Dendritic cell treated with granulocyte-macrophage colony-stimulating factor and Interleukin-4, amounts not matched to agents 40 ng/mL and 50 ng/mL, for 4 days (primary cell): ENCODE results near the gene CAMKK1.

Source experiments
- H3K27ac Mint-ChIP-seq: one replicate; pipeline ENCODE4 v1.8.0; 2022; ENCODE audit warnings: mild to moderate bottlenecking, mixed read lengths
- H3K27me3 Mint-ChIP-seq: one replicate; pipeline ENCODE4 v1.8.0; 2022; ENCODE audit warnings: mild to moderate bottlenecking, mixed read lengths
- H3K36me3 Mint-ChIP-seq: one replicate; pipeline ENCODE4 v1.8.0; 2022; ENCODE audit warnings: low read depth, mixed read lengths
- H3K4me1 Mint-ChIP-seq: one replicate; pipeline ENCODE4 v1.8.0; 2022; ENCODE audit warnings: low read depth, mixed read lengths
- H3K4me3 Mint-ChIP-seq: one replicate; pipeline ENCODE4 v1.8.0; 2022; ENCODE audit warnings: mild to moderate bottlenecking, moderate library complexity, mixed read lengths
- H3K9me3 Mint-ChIP-seq: one replicate; pipeline ENCODE4 v1.8.0; 2022; ENCODE audit warnings: mixed read lengths
- intact Hi-C: fragments of 100-400 bp; cut with micrococcal nuclease; formaldehyde crosslinking; loops from one replicate; pipeline ENCODE4 v1.15.0; 2022

CAMKK1 gene

GRCh38 chr17:3827124-3827773, 65.6 kb downstream of the CAMKK1 start:
- intact Hi-C loops: loop anchor here (1.0 kb wide), 1 partner anchor 90 kb away; no protein-coding TSS in a partner anchor
- Mint-ChIP-seq H3K27me3 (no peaks in the 10 kb centered on the region), H3K27ac (no peak overlapping the region), H3K4me1 (no peaks in the 10 kb centered on the region), H3K36me3 (peaks cover 72% of the 10 kb centered on the region), H3K4me3 (no peak overlapping the region), H3K9me3 (no peaks in the 10 kb centered on the region)

- Mint-ChIP-seq H3K4me1 (no peaks in the 10 kb centered on the region), H3K4me3 (no peak overlapping the region), H3K9me3 (no peaks in the 10 kb centered on the region), H3K27ac (no peak overlapping the region), H3K36me3 (peaks cover 83% of the 10 kb centered on the region), H3K27me3 (no peaks in the 10 kb centered on the region)
- intact Hi-C loops: no loop called here
Observed at GRCh38 chr17:3826191-3826590, 66.7 kb downstream of the CAMKK1 start.

- H3K27me3 Mint-ChIP-seq: no peaks in the 10 kb centered on the region
- no peak overlapping the region for H3K27ac Mint-ChIP-seq
- H3K4me3 Mint-ChIP-seq: no peak overlapping the region
- no peaks in the 10 kb centered on the region for H3K9me3 Mint-ChIP-seq
- H3K4me1 Mint-ChIP-seq: no peaks in the 10 kb centered on the region
- H3K36me3 Mint-ChIP-seq: peaks cover 93% of the 10 kb centered on the region
- intact Hi-C loops: no loop called here
Observed at GRCh38 chr17:3821101-3821500, 71.8 kb downstream of the CAMKK1 start.

- peaks cover 95% of the 10 kb centered on the region for H3K36me3 Mint-ChIP-seq
Observed at GRCh38 chr17:3818786-3819185, 74.1 kb downstream of the CAMKK1 start.

DNA sequence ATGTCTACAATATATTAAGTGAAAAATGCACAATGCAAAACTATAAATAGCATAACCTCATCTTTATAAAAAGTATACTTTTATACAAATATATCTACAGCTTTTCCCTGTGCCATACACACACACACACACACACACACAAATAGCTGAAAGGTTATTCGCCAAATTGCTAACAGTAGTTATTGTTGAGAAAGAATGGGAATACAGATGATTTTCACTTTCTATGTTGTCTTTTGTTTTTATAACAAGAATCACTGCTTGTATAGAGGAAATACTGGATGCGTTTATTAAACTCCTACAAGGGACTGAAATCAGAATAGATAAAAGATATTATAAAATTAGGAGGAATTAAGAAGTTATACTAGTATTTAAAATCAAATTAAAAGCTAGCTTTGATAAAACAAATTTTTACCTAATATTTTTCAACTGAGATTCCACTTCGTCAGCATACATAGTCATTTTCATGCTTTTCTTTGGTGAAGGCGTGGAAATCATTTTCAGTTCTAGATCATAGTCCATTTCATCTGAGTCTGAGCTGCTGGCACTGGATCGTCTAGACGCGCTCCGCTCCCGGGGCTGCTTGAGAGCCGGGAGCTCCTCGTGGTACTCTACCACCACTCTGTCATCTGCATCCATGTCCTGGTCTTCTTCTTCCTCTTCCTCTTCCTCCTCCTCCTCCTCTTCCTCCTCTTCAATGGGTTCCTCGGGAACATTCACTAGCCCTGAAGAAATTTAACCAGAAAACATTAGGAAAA, 74.8 kb downstream of the CAMKK1 start:
- Mint-ChIP-seq H3K27ac (no peak overlapping the region), H3K27me3 (no peaks in the 10 kb centered on the region), H3K4me3 (no peak overlapping the region), H3K36me3 (peaks cover 96% of the 10 kb centered on the region), H3K4me1 (no peaks in the 10 kb centered on the region), H3K9me3 (no peaks in the 10 kb centered on the region)
- intact Hi-C loops: no loop called here

More at GRCh38 chr17:3818786-3819185, 74.1 kb downstream of the CAMKK1 start:
- H3K4me3 Mint-ChIP-seq: no peak overlapping the region
- no peaks in the 10 kb centered on the region for H3K27me3 Mint-ChIP-seq
- H3K4me1 Mint-ChIP-seq: no peaks in the 10 kb centered on the region
- intact Hi-C loops: no loop called here
- H3K27ac Mint-ChIP-seq: no peak overlapping the region
- H3K9me3 Mint-ChIP-seq: no peaks in the 10 kb centered on the region

DNA sequence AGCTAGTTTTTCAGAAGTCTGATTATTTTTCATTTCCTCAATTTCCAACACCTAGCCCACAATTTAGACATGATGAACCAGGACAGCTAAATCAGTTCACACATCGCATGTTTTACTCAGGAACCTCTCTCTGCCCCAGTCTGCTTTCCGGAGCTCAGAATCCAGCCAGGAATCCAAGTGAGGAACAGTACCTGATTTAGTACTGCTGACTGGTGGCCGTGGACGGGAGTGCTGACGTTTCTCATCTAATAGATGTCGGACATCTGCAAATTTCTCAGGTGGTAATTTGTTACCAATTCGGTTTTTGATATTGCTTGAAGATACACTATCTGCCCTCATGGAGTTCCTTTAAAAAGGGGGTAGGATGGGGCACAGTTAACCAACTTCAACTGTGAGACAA, 76.9 kb downstream of the CAMKK1 start:
- Mint-ChIP-seq H3K4me1 (no peaks in the 10 kb centered on the region), H3K4me3 (no peak overlapping the region), H3K36me3 (peaks cover 96% of the 10 kb centered on the region), H3K9me3 (no peaks in the 10 kb centered on the region), H3K27me3 (no peaks in the 10 kb centered on the region), H3K27ac (no peak overlapping the region)
- intact Hi-C loops: no loop called here

DNA sequence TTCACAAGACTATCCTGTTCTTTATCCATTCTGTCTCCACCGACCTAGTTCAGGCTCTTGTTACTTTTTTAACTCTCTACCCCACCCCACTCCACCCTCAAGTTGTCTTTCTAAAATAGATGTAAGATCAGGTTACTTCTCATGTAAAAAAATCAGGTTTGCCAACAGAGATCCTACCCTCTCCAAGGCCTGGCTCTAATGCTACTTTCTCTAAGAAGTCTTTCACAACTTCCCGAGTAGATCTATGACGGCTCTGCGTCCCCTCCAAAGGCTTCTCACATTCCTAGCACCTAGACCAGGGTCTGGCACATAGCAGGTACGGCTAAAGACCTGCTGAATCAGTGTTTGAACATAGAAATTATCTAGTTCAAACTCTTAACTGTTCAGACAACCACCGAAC, 77.7 kb downstream of the CAMKK1 start:
- Mint-ChIP-seq H3K27ac (no peak overlapping the region), H3K9me3 (no peaks in the 10 kb centered on the region), H3K27me3 (no peaks in the 10 kb centered on the region), H3K36me3 (peaks cover 96% of the 10 kb centered on the region), H3K4me3 (no peak overlapping the region), H3K4me1 (no peaks in the 10 kb centered on the region)
- intact Hi-C loops: no loop called here

- Mint-ChIP-seq H3K36me3 (peaks cover 100% of the 10 kb centered on the region), H3K27me3 (no peaks in the 10 kb centered on the region), H3K27ac (no peak overlapping the region), H3K4me3 (no peak overlapping the region), H3K4me1 (no peaks in the 10 kb centered on the region), H3K9me3 (no peaks in the 10 kb centered on the region)
- intact Hi-C loops: no loop called here
Observed at GRCh38 chr17:3814361-3814760, 78.5 kb downstream of the CAMKK1 start.

DNA sequence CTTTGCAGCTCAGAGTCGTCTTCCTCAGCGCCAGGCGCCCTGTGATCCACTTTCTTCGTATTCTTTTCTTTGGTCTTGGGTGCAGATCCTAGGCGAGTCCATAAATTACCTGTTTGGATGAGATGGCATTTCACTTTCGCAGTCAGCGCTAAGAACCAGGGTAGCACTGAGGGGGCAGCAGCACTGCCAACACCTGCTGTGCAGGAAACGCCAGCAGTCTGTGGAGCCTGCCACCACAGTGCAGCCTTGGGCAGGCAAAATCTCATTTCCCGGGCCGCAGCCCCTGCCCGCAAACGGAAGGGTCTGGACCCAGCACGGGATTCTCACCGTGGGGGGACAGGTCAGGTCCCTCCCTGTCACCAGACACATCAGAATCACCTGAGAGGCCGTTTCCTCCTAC, 79.7 kb downstream of the CAMKK1 start:
- H3K9me3 Mint-ChIP-seq: no peaks in the 10 kb centered on the region

DNA sequence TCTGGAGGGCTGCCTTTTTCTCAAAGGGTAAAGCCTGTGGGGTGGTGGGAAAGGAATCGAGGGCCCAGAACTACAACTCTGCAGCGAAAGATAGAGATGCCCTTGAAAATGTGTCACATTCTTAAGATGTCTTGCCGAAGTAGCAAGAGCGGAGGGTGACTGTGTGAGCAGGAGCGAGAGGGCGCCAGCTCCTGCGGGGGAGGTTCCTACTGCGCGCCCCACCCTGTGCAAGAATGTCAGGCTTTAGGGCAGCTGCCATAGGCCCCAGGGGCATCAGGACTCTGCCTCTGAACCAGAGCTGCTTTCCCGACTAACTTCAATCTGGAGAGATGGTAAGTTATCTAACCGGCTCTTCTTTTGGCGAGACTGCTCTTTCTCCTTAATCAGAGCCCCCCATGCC, 80.1 kb downstream of the CAMKK1 start:
- H3K4me1 Mint-ChIP-seq: no peaks in the 10 kb centered on the region
- no peak overlapping the region for H3K4me3 Mint-ChIP-seq
- H3K27ac Mint-ChIP-seq: no peak overlapping the region
- no peaks in the 10 kb centered on the region for H3K27me3 Mint-ChIP-seq
- no peaks in the 10 kb centered on the region for H3K9me3 Mint-ChIP-seq
- intact Hi-C loops: no loop called here
- peaks cover 97% of the 10 kb centered on the region for H3K36me3 Mint-ChIP-seq

More for the DNA sequence above, 79.7 kb downstream of the CAMKK1 start:
- no peaks in the 10 kb centered on the region for H3K4me1 Mint-ChIP-seq
- no peaks in the 10 kb centered on the region for H3K27me3 Mint-ChIP-seq
- H3K36me3 Mint-ChIP-seq: peaks cover 97% of the 10 kb centered on the region
- no peak overlapping the region for H3K27ac Mint-ChIP-seq
- H3K4me3 Mint-ChIP-seq: no peak overlapping the region
- intact Hi-C loops: no loop called here

DNA sequence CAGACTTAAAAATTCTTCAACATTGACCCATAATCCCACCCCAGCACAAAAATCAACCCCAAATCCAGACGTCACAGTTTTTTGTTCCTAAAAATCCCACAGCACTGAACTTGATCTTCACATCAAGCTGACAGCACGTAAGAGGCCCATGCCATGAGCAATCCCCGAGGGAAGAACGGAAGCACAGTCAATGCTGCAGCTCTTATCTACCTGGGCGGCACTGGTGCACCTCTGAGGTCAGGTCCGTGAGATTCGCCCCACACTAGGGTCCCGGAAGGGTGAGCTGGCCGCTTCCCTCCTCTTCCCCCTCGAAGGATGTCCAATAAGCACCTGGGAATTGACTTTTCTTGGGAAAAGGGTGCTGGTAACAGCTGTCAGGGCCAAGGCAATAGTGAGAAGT, 80.6 kb downstream of the CAMKK1 start:
- Mint-ChIP-seq H3K4me1 (no peaks in the 10 kb centered on the region), H3K27ac (no peak overlapping the region), H3K36me3 (peaks cover 97% of the 10 kb centered on the region), H3K9me3 (no peaks in the 10 kb centered on the region), H3K27me3 (no peaks in the 10 kb centered on the region), H3K4me3 (no peak overlapping the region)
- intact Hi-C loops: no loop called here
